ENCODE measurements around the gene TEX12. TPM values are rescaled to one million over a fixed set of nuclear protein-coding genes. Genes with fewer than 3 reads are reported as not detected.

The TEX12 gene
- total and polyA plus RNA-seq, 2 of the 8 experiments (the other 6 are each of a cell fraction or from before 2014, with no cell fraction given), result not detected

DNA sequence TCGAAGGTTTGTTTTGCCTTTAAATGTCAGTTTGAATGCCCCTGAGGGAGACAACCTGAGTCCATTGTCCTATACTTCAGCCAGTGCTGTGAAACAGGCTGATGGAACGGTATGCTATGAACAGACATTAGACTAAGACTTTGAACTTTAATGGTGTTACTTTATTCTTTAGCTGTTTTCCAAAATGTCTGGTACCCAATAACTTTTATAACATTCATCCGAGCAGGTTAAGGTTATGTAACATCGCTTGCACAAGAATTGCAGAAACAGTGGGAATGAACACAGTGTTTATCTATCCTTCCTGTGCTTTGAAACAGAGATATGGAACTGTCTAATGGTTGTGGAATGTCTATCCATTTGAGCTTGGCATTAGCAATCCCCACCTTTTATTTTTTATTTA, 46.6 kb downstream of the TEX12 start:
- Histone ChIP-seq H3K14ac (ENCODE audit: insufficient read length) (no peak overlapping the region), H2BK5ac (ENCODE audit: low read depth, low read length) (no peak overlapping the region), H3K79me2 (ENCODE audit: control insufficient read depth in 1 of 2, insufficient read depth in 2 of 2, low read length in 2 of 2) (no peaks in the 10 kb centered on the region), H4K8ac (ENCODE audit: extremely low read depth, insufficient read depth, low read length) (no peak overlapping the region), H4K5ac (ENCODE audit: insufficient read length, low read depth, low read length) (no peak overlapping the region), H4K20me1 (replicated peaks in 1 of 2; ENCODE audit: control insufficient read depth in 1 of 2, insufficient read depth in 2 of 2, low read length in 2 of 2) (no peaks in the 10 kb centered on the region), H2BK12ac (ENCODE audit: low read depth, low read length) (no peak overlapping the region), H3K4me3 (ENCODE audit: extremely low read depth in 1 of 4, insufficient read depth in 2 of 4, low read depth in 3 of 4, low read length in 4 of 4) (no peak overlapping the region), H3K9me3 (ENCODE audit: insufficient read depth in 2 of 2, low read depth in 1 of 2, low read length in 1 of 2) (no peaks in the 10 kb centered on the region), H3K18ac (ENCODE audit: extremely low read depth, low read length) (no peak overlapping the region), H3K56ac (replicated peaks; ENCODE audit: insufficient read length, low read depth, low read length) (no peak overlapping the region), H3K36me3 (ENCODE audit: control insufficient read depth in 2 of 4, insufficient read depth in 4 of 4, low read length in 3 of 4) (no peaks in the 10 kb centered on the region), H3K4me2 (ENCODE audit: insufficient read depth in 1 of 2, low read depth in 2 of 2, low read length in 2 of 2) (no peak overlapping the region), H3K27ac (ENCODE audit: low read depth, low read length) (no peak overlapping the region), H3K27me3 (replicated peaks in 1 of 4; ENCODE audit: control insufficient read depth in 3 of 4, extremely low read depth in 1 of 4, insufficient read depth in 3 of 4, low read length in 3 of 4) (no peaks in the 10 kb centered on the region), H3K9ac (replicated peaks in 1 of 4; ENCODE audit: extremely low read depth in 1 of 4, low read depth in 3 of 4, low read length in 3 of 4) (no peak overlapping the region), H2BK15ac (ENCODE audit: low read length) (no peak overlapping the region), H2BK20ac (ENCODE audit: low read length) (no peak overlapping the region), H3K4me1 (replicated peaks in 1 of 4; ENCODE audit: control insufficient read depth in 3 of 4, insufficient read depth in 4 of 4, low read length in 3 of 4) (no peaks in the 10 kb centered on the region), H2BK120ac (replicated peaks; ENCODE audit: low read depth, low read length) (no peak overlapping the region), H3K23ac (ENCODE audit: insufficient read length) (no peak overlapping the region), H4K91ac (replicated peaks; ENCODE audit: insufficient read length, low read length) (no peak overlapping the region), H3K23me2 (ENCODE audit: low read depth, low read length) (no peaks in the 10 kb centered on the region; the same call in 1 of the 2 replicates), H3K4ac (replicated peaks; ENCODE audit: insufficient read length, low read depth, low read length) (no peak overlapping the region), H2AFZ (ENCODE audit: low read length) (no peak overlapping the region), H2AK5ac (ENCODE audit: low read depth, low read length) (no peak overlapping the region), H3K79me1 (ENCODE audit: low read depth, low read length) (no peaks in the 10 kb centered on the region)
- DNase-seq (ENCODE audit: low read depth in 1 of 2, low spot score in 2 of 2) (no peak), FAIRE-seq (no peak)
- ChIA-PET POLR2A (ENCODE audit: partially characterized antibody) (no interaction called here), CTCF (ENCODE audit: partially characterized antibody) (interaction anchor here (0.8 to 1.5 kb wide), 5 partner anchors 10 to 132 kb away, joined by 3 to 6 read pairs (median 3); no protein-coding TSS in a partner anchor)
- TF ChIP-seq CEBPB (IDR thresholded peaks at IDR 0.05; ENCODE audit: low read depth, low read length) (no peak), SUZ12 (IDR thresholded peaks at IDR 0.05; ENCODE audit: low read length) (no peak), HDAC6 (IDR thresholded peaks at IDR 0.05; ENCODE audit: low read depth, low read length) (no peak), TAF7 (optimal IDR thresholded peaks at IDR 0.05; ENCODE audit: borderline replicate concordance, low read depth, low read length) (no peak), CTCF (IDR thresholded peaks at IDR 0.05; ENCODE audit: control extremely low read depth in 1 of 3, insufficient read depth in 1 of 3, low read depth in 1 of 3, low read length in 3 of 3) (no peak), MAFK (IDR thresholded peaks at IDR 0.05; ENCODE audit: low read depth, low read length) (no peak), CHD2 (IDR thresholded peaks at IDR 0.05; ENCODE audit: low read length) (no peak)
- WGBS, 2 experiments (ENCODE audit: extremely low coverage in 1 of 2, insufficient coverage in 1 of 2, insufficient read length in 1 of 2, insufficient replicate concordance in 2 of 2, low coverage in 1 of 2, low lambda C conversion rate in 2 of 2, missing lambda C conversion rate in 1 of 2), result 83% methylated on average over 4 of the region's 4 CpGs; no CpG with 5 or more reads in 1 of the 2 experiments
